ENCODE data around the gene DAB1. TPM values are rescaled to one million over a fixed set of nuclear protein-coding genes. Genes with fewer than 3 reads are reported as not detected.

The DAB1 gene
- total RNA-seq, 1 experiment from 2014 or later, result not detected

- Histone ChIP-seq H4K20me1 (ENCODE audit: insufficient read depth) (no peaks in the 10 kb centered on the region), H3K4me1 (ENCODE audit: control insufficient read depth in 1 of 2, insufficient read depth in 2 of 2, low read length in 2 of 2) (no peaks in the 10 kb centered on the region), H3K9ac (ENCODE audit: low read length) (no peak overlapping the region), H3K27ac (ENCODE audit: low read depth, low read length) (no peak overlapping the region), H3K4me3 (replicated peaks in 1 of 2; ENCODE audit: low read depth in 1 of 2, low read length in 2 of 2) (no peak overlapping the region), H3K9me2 (ENCODE audit: insufficient read depth) (no peaks in the 10 kb centered on the region), H3K4me2 (ENCODE audit: low read length) (no peak overlapping the region), H3K27me3 (ENCODE audit: insufficient read depth, low read length) (no peaks in the 10 kb centered on the region), H3K79me2 (ENCODE audit: insufficient read depth, low read length) (no peaks in the 10 kb centered on the region), H3K9me3 (ENCODE audit: control insufficient read depth in 1 of 2, insufficient read depth in 1 of 2, low read depth in 1 of 2, low read length in 2 of 2) (no peaks in the 10 kb centered on the region), H3K36me3 (ENCODE audit: control insufficient read depth in 1 of 2, insufficient read depth in 2 of 2, low read length in 2 of 2) (no peaks in the 10 kb centered on the region), H2AFZ (ENCODE audit: low read depth, low read length, poor library complexity, severe bottlenecking) (no peak overlapping the region)
- no peak for TF ChIP-seq TCF7L2 (IDR thresholded peaks at IDR 0.05; ENCODE audit: borderline replicate concordance, extremely low read depth, insufficient read depth, insufficient read length)
- no peak for TF ChIP-seq CBX3 (IDR thresholded peaks at IDR 0.05; ENCODE audit: low read depth)
- TF ChIP-seq, protein P1, sequence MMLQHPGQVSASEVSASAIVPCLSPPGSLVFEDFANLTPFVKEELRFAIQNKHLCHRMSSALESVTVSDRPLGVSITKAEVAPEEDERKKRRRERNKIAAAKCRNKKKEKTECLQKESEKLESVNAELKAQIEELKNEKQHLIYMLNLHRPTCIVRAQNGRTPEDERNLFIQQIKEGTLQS (IDR thresholded peaks at IDR 0.05), result no peak
- no peak for TF ChIP-seq ZFX (IDR thresholded peaks at IDR 0.05)
- no peak for TF ChIP-seq CEBPB (IDR thresholded peaks at IDR 0.05; ENCODE audit: low read depth)
- TF ChIP-seq, protein P2, sequence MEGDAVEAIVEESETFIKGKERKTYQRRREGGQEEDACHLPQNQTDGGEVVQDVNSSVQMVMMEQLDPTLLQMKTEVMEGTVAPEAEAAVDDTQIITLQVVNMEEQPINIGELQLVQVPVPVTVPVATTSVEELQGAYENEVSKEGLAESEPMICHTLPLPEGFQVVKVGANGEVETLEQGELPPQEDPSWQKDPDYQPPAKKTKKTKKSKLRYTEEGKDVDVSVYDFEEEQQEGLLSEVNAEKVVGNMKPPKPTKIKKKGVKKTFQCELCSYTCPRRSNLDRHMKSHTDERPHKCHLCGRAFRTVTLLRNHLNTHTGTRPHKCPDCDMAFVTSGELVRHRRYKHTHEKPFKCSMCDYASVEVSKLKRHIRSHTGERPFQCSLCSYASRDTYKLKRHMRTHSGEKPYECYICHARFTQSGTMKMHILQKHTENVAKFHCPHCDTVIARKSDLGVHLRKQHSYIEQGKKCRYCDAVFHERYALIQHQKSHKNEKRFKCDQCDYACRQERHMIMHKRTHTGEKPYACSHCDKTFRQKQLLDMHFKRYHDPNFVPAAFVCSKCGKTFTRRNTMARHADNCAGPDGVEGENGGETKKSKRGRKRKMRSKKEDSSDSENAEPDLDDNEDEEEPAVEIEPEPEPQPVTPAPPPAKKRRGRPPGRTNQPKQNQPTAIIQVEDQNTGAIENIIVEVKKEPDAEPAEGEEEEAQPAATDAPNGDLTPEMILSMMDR (IDR thresholded peaks at IDR 0.05 in 2 of 3, conservative IDR thresholded peaks at IDR 0.05 in 1 of 3; ENCODE audit: borderline replicate concordance in 1 of 3, insufficient read depth in 1 of 3, low read depth in 2 of 3, low read length in 2 of 3), result no peak
- TF ChIP-seq, protein P3, sequence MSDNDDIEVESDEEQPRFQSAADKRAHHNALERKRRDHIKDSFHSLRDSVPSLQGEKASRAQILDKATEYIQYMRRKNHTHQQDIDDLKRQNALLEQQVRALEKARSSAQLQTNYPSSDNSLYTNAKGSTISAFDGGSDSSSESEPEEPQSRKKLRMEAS (IDR thresholded peaks at IDR 0.05), result no peak
- TF ChIP-seq EZH2phosphoT487 (IDR thresholded peaks at IDR 0.05; ENCODE audit: borderline replicate concordance), result no peak
- TF ChIP-seq SIN3A (IDR thresholded peaks at IDR 0.05; ENCODE audit: low read depth), result no peak
- no peak for TF ChIP-seq YY1 (IDR thresholded peaks at IDR 0.05; ENCODE audit: extremely low read depth, insufficient replicate concordance, low read depth, low read length)
- TF ChIP-seq FOSL1 (IDR thresholded peaks at IDR 0.05; ENCODE audit: low read depth), result no peak
- no peak for TF ChIP-seq POLR2AphosphoS5 (IDR thresholded peaks at IDR 0.05; ENCODE audit: low read depth, low read length)
- TF ChIP-seq SP1 (IDR thresholded peaks at IDR 0.05; ENCODE audit: low read depth), result no peak
- CTCF ChIA-PET, result no interaction called here
- ATAC-seq (no peak), DNase-seq (ENCODE audit: low read depth, low spot score) (no peak)
- intact Hi-C loops (cut with micrococcal nuclease), result no loop called here
- POLR2A ChIA-PET, result no interaction called here
- RAD21 ChIA-PET (ENCODE audit: low non-redundant PET in 1 of 2, low total read pairs in 2 of 2, uncharacterized antibody in 2 of 2, unreplicated experiment in 2 of 2), result no interaction called here
- no TSS peak for BruUV-seq (replicated peaks)
Observed at GRCh38 chr1:57281324-57281723, 142.5 kb downstream of the DAB1 start.

Data from HCT116 (cell line).